ENCODE data around the gene PLSCR1. TPM values are rescaled to one million over a fixed set of nuclear protein-coding genes. Genes with fewer than 3 reads are reported as not detected.
A peak's percentile ranks its signal among the peaks of the same experiment; 100 is the strongest.

PLSCR1 gene
- total and polyA plus RNA-seq, 7 donors, result 59.3 to 194 (median 112) TPM

DNA sequence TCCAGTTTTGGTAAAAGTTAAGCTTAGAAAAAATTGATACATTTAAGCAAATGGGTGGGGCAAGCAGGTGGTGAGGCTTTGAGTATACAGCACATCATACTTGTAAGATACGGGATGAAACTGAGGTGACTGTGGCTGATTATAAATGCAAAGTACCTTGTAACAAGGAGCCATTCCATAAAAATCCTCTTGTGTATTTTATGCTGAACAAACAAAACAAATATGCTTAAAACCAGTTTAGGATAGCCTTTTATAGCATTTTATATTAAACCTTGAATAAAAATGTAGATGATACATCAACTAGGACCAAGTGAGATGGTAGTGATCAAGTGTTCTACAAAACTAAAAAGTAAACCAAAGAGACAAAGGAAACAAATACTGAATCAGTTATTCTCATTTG lies 3.4 kb downstream of the PLSCR1 start:
- H3K4me1 ChIP-seq, result peaks cover 0 to 52% (median 46%) of the 10 kb centered on the region in 4 donors
- whole genome bisulfite sequencing, 2 donors, result 9 to 48% methylated on average over 1 of the region's 1 CpG
- no peak for DNase-seq
- peak overlapping the region in 1 of 4 donors; percentile 5 for H3K4me3 ChIP-seq
- H3K9me3 ChIP-seq, result no peaks in the 10 kb centered on the region
- H3K36me3 ChIP-seq, result no peaks in the 10 kb centered on the region
- peak overlapping the region in 3 of 4 donors; percentile 89 to 98 (median 95) for H3K27ac ChIP-seq
- TF ChIP-seq, protein P1, sequence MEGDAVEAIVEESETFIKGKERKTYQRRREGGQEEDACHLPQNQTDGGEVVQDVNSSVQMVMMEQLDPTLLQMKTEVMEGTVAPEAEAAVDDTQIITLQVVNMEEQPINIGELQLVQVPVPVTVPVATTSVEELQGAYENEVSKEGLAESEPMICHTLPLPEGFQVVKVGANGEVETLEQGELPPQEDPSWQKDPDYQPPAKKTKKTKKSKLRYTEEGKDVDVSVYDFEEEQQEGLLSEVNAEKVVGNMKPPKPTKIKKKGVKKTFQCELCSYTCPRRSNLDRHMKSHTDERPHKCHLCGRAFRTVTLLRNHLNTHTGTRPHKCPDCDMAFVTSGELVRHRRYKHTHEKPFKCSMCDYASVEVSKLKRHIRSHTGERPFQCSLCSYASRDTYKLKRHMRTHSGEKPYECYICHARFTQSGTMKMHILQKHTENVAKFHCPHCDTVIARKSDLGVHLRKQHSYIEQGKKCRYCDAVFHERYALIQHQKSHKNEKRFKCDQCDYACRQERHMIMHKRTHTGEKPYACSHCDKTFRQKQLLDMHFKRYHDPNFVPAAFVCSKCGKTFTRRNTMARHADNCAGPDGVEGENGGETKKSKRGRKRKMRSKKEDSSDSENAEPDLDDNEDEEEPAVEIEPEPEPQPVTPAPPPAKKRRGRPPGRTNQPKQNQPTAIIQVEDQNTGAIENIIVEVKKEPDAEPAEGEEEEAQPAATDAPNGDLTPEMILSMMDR (IDR thresholded peaks at IDR 0.05), result no peak
- TF ChIP-seq POLR2A (IDR thresholded peaks at IDR 0.05) (no peak), POLR2AphosphoS5 (IDR thresholded peaks at IDR 0.05) (no peak), EP300 (IDR thresholded peaks at IDR 0.05) (no peak)
- intact Hi-C loops (cut with DNase I), result loop anchor here (5.0 to 10.0 kb wide), 2 partner anchors 69 to 476 kb away; no protein-coding TSS in a partner anchor
- no peaks in the 10 kb centered on the region for H3K27me3 ChIP-seq

DNA sequence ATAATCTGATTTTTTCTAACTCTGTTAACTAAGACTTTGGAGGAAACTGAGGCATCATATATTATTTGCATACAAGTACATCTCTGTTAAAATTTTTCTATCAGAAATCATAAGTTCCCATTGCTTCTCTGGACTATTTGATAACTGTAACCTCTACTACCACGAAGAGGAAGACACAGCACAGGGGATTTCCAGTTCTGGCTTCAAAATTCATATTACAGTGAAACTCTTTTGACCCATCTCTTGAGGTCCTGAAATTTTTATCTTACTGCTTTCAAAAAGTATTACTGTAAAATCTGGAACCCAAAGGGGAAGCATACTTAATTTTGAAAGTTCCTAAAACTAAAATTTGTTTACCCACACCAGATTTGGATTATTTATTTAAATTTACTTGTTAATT lies 4.2 kb downstream of the PLSCR1 start:
- Histone ChIP-seq H3K9me3 (no peaks in the 10 kb centered on the region), H3K4me3 (no peak overlapping the region), H3K36me3 (no peaks in the 10 kb centered on the region), H3K27ac (peak overlapping the region in 3 of 4 donors; percentile 89 to 98 (median 95)), H3K27me3 (no peaks in the 10 kb centered on the region), H3K4me1 (peaks cover 0 to 52% (median 46%) of the 10 kb centered on the region in 4 donors)
- no peak for DNase-seq
- TF ChIP-seq POLR2AphosphoS5 (IDR thresholded peaks at IDR 0.05) (no peak), EP300 (IDR thresholded peaks at IDR 0.05) (no peak), POLR2A (IDR thresholded peaks at IDR 0.05) (no peak)
- TF ChIP-seq, protein P1 (IDR thresholded peaks at IDR 0.05), result no peak
- 13 to 27% methylated on average over 1 of the region's 1 CpG for WGBS, 2 donors
- intact Hi-C loops (cut with DNase I), result loop anchor here (5.0 to 10.0 kb wide), 2 partner anchors 68 to 475 kb away; no protein-coding TSS in a partner anchor

DNA sequence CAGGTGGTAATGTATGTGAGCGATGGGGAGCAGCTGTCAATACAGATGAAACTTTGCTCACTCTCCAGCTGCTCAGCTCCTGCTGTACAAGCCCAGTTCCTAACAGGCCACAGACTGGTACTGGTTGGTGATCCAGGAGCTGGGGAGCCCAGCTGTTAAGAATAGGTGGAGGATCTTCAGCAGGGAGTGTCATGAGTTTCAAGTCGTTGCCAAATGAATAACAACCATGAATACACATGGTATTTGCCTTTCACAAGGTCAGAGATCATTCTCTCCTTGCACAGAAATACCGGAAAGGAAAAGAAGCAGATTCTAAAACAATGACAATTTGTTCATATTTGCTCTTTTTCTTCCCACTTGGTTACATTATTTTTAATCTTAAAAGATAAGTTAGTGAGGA lies 5.1 kb downstream of the PLSCR1 start:
- Histone ChIP-seq H3K27ac (peak overlapping the region in 1 of 4 donors; percentile 98), H3K36me3 (no peaks in the 10 kb centered on the region), H3K4me1 (peaks cover 0 to 52% (median 45%) of the 10 kb centered on the region in 4 donors), H3K27me3 (no peaks in the 10 kb centered on the region), H3K4me3 (no peak overlapping the region), H3K9me3 (no peaks in the 10 kb centered on the region)
- intact Hi-C loops (cut with DNase I), result no loop called here
- no peak for DNase-seq
- TF ChIP-seq POLR2A (IDR thresholded peaks at IDR 0.05), result no peak
- no peak for TF ChIP-seq POLR2AphosphoS5 (IDR thresholded peaks at IDR 0.05)
- TF ChIP-seq EP300 (IDR thresholded peaks at IDR 0.05), result no peak
- TF ChIP-seq, protein P1 (IDR thresholded peaks at IDR 0.05), result no peak
- WGBS, 2 donors, result 31 to 77% methylated on average over 3 of the region's 3 CpGs

DNA sequence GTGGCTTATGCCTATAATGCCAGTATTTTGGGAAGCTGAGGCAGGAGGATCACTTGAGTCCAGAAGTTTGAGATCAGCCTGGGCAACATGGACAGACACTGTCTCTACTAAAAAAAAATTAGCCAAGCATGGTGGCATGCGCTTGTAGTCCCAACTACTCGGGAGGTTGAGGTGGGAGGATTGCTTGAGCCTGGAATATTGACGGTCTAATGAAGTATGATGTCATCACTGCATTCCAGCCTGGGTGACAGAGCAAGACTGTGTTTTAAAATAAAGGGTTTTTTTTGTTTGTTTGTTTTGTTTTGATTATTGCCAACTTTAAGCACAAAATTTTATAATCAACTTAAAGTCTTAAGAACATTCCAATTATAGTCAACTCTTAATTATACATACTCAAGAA lies 6.8 kb downstream of the PLSCR1 start:
- no peak for DNase-seq

More for the DNA sequence above, 6.8 kb downstream of the PLSCR1 start:
- H3K27ac ChIP-seq, result peak overlapping the region in 2 of 4 donors; percentile 36 to 41
- H3K27me3 ChIP-seq, result no peaks in the 10 kb centered on the region
- 92 to 95% methylated on average over 3 of the region's 3 CpGs for WGBS, 2 donors
- peaks cover 0 to 1% (median 0%) of the 10 kb centered on the region in 4 donors for H3K36me3 ChIP-seq
- intact Hi-C loops (cut with DNase I), result no loop called here
- TF ChIP-seq POLR2AphosphoS5 (IDR thresholded peaks at IDR 0.05), result no peak
- TF ChIP-seq, protein P1 (IDR thresholded peaks at IDR 0.05), result no peak
- TF ChIP-seq POLR2A (IDR thresholded peaks at IDR 0.05), result no peak
- TF ChIP-seq EP300 (IDR thresholded peaks at IDR 0.05), result no peak
- H3K4me3 ChIP-seq, result no peak overlapping the region
- peaks cover 0 to 46% (median 37%) of the 10 kb centered on the region in 4 donors for H3K4me1 ChIP-seq
- H3K9me3 ChIP-seq, result no peaks in the 10 kb centered on the region

All from sigmoid colon (tissue), 7 donors.